Measurements from ENCODE around the gene RASL10B.

Gene RASL10B

DNA sequence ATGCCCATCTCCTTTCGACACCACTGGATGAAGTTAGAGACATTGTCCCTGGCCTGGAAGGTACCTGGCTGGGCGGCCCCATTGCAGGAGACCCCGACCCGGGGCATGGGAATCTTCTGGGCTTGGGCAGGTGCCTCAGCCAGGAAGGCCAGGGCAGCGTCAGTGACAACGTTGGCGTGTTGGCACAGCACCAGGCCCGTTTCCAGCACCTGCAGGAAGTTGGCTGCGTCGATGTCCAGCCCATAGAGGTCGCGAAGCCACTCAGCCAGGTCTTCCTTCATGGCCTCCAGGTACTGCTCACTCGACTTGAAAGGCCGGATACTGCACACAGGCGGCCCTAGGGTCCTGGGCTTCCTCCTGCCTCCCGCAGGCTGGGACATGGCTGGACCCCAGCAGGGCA is 21.0 kb downstream of the RASL10B start:
- Histone ChIP-seq H3K4me2 (ENCODE audit: low read depth, low read length, poor library complexity, severe bottlenecking) (no peak overlapping the region), H3K9ac (ENCODE audit: low read depth, low read length, poor library complexity, severe bottlenecking) (no peak overlapping the region), H3K79me2 (ENCODE audit: insufficient read depth, low read length) (no peaks in the 10 kb centered on the region), H2AFZ (ENCODE audit: low read length) (no peak overlapping the region), H3K4me1 (ENCODE audit: insufficient read depth, low read length, poor library complexity, severe bottlenecking) (peaks cover 3% of the 10 kb centered on the region), H3K9me2 (replicated peaks; ENCODE audit: low read depth, low read length) (no peaks in the 10 kb centered on the region), H3K27me3 (ENCODE audit: insufficient read depth, low read length, poor library complexity, severe bottlenecking) (no peaks in the 10 kb centered on the region), H3K4me3 (ENCODE audit: low read length, poor library complexity, severe bottlenecking) (no peak overlapping the region), H4K20me1 (ENCODE audit: insufficient read depth, low read length, poor library complexity, severe bottlenecking) (no peaks in the 10 kb centered on the region), H3K9me3 (ENCODE audit: insufficient read depth, low read depth, low read length) (no peaks in the 10 kb centered on the region), H3K36me3 (ENCODE audit: insufficient read depth, low read length) (no peaks in the 10 kb centered on the region), H3F3A (ENCODE audit: low read depth) (no peaks in the 10 kb centered on the region)
- TF ChIP-seq, protein P1, sequence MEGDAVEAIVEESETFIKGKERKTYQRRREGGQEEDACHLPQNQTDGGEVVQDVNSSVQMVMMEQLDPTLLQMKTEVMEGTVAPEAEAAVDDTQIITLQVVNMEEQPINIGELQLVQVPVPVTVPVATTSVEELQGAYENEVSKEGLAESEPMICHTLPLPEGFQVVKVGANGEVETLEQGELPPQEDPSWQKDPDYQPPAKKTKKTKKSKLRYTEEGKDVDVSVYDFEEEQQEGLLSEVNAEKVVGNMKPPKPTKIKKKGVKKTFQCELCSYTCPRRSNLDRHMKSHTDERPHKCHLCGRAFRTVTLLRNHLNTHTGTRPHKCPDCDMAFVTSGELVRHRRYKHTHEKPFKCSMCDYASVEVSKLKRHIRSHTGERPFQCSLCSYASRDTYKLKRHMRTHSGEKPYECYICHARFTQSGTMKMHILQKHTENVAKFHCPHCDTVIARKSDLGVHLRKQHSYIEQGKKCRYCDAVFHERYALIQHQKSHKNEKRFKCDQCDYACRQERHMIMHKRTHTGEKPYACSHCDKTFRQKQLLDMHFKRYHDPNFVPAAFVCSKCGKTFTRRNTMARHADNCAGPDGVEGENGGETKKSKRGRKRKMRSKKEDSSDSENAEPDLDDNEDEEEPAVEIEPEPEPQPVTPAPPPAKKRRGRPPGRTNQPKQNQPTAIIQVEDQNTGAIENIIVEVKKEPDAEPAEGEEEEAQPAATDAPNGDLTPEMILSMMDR (conservative IDR thresholded peaks at IDR 0.05; ENCODE audit: low read length), result no peak
- TF ChIP-seq EZH2phosphoT487 (IDR thresholded peaks at IDR 0.05; ENCODE audit: borderline replicate concordance), result no peak

DNA sequence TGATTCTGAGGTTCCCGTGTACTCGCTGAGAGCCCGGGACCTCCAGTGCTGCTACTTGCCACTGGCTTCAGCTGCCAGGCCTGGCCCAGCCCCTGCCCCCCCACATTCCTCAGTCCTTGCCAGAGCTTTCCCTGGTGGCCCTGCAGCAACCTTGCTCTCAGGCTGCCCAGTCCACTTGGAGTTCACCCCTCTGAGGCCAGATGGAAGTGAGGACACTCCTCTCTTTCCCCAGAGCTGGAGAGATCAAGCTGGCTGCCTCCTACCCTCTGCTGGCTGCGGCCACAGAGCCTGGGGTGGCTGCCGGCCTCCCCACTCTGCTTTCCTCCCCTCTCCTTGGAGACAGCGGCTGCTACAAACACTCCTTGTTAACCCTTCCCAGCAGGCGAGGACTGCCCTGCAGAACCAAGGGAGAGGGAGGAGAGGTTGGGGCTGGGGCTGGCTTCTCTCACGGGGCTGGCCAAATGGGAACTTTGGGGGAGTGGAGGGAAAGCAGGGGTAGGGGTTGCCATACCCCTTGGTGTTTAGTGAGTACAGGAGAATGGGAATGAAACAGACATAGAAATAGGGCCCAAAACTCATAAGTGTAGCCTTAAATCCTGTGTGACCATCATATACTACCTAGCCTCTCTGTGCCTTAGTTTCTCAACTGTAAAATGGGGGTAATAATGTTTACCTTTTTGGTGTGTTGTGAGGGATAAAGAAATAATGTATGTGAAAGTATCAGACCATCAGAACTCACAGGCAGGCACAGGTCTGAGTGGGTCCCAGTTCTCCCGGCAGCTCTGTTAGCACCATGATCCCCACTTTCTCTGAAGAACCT is 21.7 kb downstream of the RASL10B start, which contains the start of gene GAS2L2:
Gene GAS2L2, minus strand, starts transcription at position 295 of the 820 bp plus-strand sequence. CDS start 389 bp downstream, outside the sequence.
- H3K9ac ChIP-seq (ENCODE audit: low read depth, low read length, poor library complexity, severe bottlenecking), result no peak within 1 kb of the TSS
- no peaks in the 10 kb centered on the region for H3F3A ChIP-seq (ENCODE audit: low read depth)
- no peak within 1 kb of the TSS for H2AFZ ChIP-seq (ENCODE audit: low read length)
- no peak for TF ChIP-seq EZH2phosphoT487 (IDR thresholded peaks at IDR 0.05; ENCODE audit: borderline replicate concordance)
- TF ChIP-seq, protein P1 (conservative IDR thresholded peaks at IDR 0.05; ENCODE audit: low read length), result no peak
- no peaks in the 10 kb centered on the region for H3K9me2 ChIP-seq (replicated peaks; ENCODE audit: low read depth, low read length)
- no peak within 1 kb of the TSS for H3K4me3 ChIP-seq (ENCODE audit: low read length, poor library complexity, severe bottlenecking)
- no peaks in the 10 kb centered on the region for H4K20me1 ChIP-seq (ENCODE audit: insufficient read depth, low read length, poor library complexity, severe bottlenecking)
- H3K4me1 ChIP-seq (ENCODE audit: insufficient read depth, low read length, poor library complexity, severe bottlenecking), result peaks cover 3% of the 10 kb centered on the region
- no peak within 1 kb of the TSS for H3K4me2 ChIP-seq (ENCODE audit: low read depth, low read length, poor library complexity, severe bottlenecking)
- no peaks in the 10 kb centered on the region for H3K27me3 ChIP-seq (ENCODE audit: insufficient read depth, low read length, poor library complexity, severe bottlenecking)
- no peaks in the 10 kb centered on the region for H3K79me2 ChIP-seq (ENCODE audit: insufficient read depth, low read length)
- H3K36me3 ChIP-seq (ENCODE audit: insufficient read depth, low read length), result no peaks in the 10 kb centered on the region
- no peaks in the 10 kb centered on the region for H3K9me3 ChIP-seq (ENCODE audit: insufficient read depth, low read depth, low read length)

DNA sequence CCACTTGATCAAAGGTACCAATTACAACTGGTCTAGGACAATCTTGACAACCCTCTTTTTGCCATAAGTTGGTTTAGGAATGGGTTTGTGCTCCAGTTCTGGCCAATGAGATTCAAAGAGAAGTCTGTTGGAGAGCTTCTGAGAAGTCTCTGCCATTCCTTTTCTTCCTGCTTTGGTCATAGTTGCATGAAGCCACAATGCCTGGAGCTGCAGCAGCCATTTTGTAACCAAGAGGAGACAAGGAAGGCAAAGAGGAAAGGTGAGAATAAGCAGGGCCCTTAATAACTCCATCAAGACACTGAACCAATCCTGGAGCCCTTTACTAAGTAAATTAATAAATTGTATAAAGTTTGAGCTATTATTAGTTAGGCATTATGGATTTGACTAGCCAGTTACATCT is 25.8 kb downstream of the RASL10B start:
- Histone ChIP-seq H3K79me2 (ENCODE audit: insufficient read depth, low read length) (no peaks in the 10 kb centered on the region), H3K9me2 (replicated peaks; ENCODE audit: low read depth, low read length) (no peaks in the 10 kb centered on the region), H3K9me3 (ENCODE audit: insufficient read depth, low read depth, low read length) (no peaks in the 10 kb centered on the region), H3K4me3 (ENCODE audit: low read length, poor library complexity, severe bottlenecking) (no peak overlapping the region), H2AFZ (ENCODE audit: low read length) (no peak overlapping the region), H3K36me3 (ENCODE audit: insufficient read depth, low read length) (no peaks in the 10 kb centered on the region), H4K20me1 (ENCODE audit: insufficient read depth, low read length, poor library complexity, severe bottlenecking) (no peaks in the 10 kb centered on the region), H3F3A (ENCODE audit: low read depth) (no peaks in the 10 kb centered on the region), H3K4me1 (ENCODE audit: insufficient read depth, low read length, poor library complexity, severe bottlenecking) (no peaks in the 10 kb centered on the region), H3K9ac (ENCODE audit: low read depth, low read length, poor library complexity, severe bottlenecking) (no peak overlapping the region), H3K4me2 (ENCODE audit: low read depth, low read length, poor library complexity, severe bottlenecking) (no peak overlapping the region), H3K27me3 (ENCODE audit: insufficient read depth, low read length, poor library complexity, severe bottlenecking) (no peaks in the 10 kb centered on the region)
- TF ChIP-seq, protein P1 (conservative IDR thresholded peaks at IDR 0.05; ENCODE audit: low read length), result no peak
